ENCODE measurements around the gene IKBKE.

DNA sequence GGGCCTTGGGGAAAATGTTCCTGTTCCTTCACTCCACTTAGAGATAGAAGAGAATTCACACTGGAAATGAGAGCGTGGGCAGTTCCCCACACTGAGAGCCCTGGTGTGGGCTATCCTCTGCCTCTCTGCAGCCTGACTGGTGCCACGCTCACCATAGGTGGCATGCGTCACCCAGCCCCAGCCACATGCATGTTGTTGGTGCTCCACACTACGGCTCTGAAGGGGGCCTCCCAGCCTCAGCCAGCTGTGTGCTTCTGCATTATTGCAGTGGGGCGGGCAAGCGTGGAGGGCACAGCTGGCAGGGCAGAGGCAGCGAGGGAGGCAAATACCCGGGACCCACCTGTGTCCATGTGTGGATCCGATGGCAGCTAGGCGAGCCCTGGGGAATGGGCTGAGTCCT is 22.3 kb downstream of the IKBKE start:
- no peak for TF ChIP-seq POLR2A (IDR thresholded peaks at IDR 0.05)
- TF ChIP-seq, protein P1, sequence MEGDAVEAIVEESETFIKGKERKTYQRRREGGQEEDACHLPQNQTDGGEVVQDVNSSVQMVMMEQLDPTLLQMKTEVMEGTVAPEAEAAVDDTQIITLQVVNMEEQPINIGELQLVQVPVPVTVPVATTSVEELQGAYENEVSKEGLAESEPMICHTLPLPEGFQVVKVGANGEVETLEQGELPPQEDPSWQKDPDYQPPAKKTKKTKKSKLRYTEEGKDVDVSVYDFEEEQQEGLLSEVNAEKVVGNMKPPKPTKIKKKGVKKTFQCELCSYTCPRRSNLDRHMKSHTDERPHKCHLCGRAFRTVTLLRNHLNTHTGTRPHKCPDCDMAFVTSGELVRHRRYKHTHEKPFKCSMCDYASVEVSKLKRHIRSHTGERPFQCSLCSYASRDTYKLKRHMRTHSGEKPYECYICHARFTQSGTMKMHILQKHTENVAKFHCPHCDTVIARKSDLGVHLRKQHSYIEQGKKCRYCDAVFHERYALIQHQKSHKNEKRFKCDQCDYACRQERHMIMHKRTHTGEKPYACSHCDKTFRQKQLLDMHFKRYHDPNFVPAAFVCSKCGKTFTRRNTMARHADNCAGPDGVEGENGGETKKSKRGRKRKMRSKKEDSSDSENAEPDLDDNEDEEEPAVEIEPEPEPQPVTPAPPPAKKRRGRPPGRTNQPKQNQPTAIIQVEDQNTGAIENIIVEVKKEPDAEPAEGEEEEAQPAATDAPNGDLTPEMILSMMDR (IDR thresholded peaks at IDR 0.05): no peak

Data from heart left ventricle (tissue), 13 donors.